Hippocampal formation (tissue), 2 donors: ENCODE results near the gene TICAM2.

ENCODE experiments used
- DNase-seq, 2 donors: peaks; one replicate each; lab custom pipeline; 2025; lab: John Stamatoyannopoulos, UW

The TICAM2 gene

GRCh38 chr5:115532517-115532916 is 69.8 kb downstream of the TICAM2 start:
- no peak for DNase-seq

GRCh38 chr5:115531787-115532367 is 70.4 kb downstream of the TICAM2 start:
- no peak for DNase-seq

- DNase-seq: no peak
Observed at GRCh38 chr5:115531380-115531779, 70.9 kb downstream of the TICAM2 start.

- no peak for DNase-seq
Observed at GRCh38 chr5:115530426-115530825, 71.9 kb downstream of the TICAM2 start.
